H1 (cell line): ENCODE results near the gene FAM76A. TPM values are rescaled to one million over a fixed set of nuclear protein-coding genes. Genes with fewer than 3 reads are reported as not detected.

Experiments used
- CEBPB ChIP-seq: IDR thresholded peaks from 2 replicates; pipeline ENCODE4 v1.6.1; 2012; ENCODE audit warnings: low read depth, low read length
- KDM4A ChIP-seq: IDR thresholded peaks from one replicate; pipeline ENCODE4 v1.7.1; 2012; ENCODE audit warnings: low read depth, mild to moderate bottlenecking, moderate library complexity, low read length, inconsistent platforms; ENCODE audit not compliant: severe bottlenecking
- PHF8 ChIP-seq: fragments of 200-600 bp; sonication (generic); conservative IDR thresholded peaks from 2 replicates; pipeline ENCODE4 v1.7.1; 2012; ENCODE audit warnings: low read depth, mild to moderate bottlenecking, inconsistent platforms, low read length, moderate library complexity
- TBP ChIP-seq: IDR thresholded peaks from 2 replicates; pipeline ENCODE4 v1.6.1; 2011; ENCODE audit warnings: low read depth, low read length, improper control_type of control experiment
- polyA plus RNA-seq, 7 experiments: library from polyadenylated mRNA; depleted of rRNA in 3 of 7; stranded (reverse) in 5 of 7; unstranded in 2 of 7; fragments of >200 nt in 5 of 7; fragments of 200-250 nt in 2 of 7; gene quantifications; 1 replicate in 5 of 7; 2 replicates in 1 of 7; 4 replicates in 1 of 7; pipeline versions ENCODE4 v1.2.1 to v1.2.3, GENCODE V29; 2011 to 2013; ENCODE audit warnings: missing spikeins in 2 of 7, mixed read lengths in 2 of 7
- total RNA-seq: library from RNA; stranded (reverse); fragmentation: NEBNext Ultra II Directional; extraction: Animal tissue kit (Norgen Biotek cat#: 25700); gene quantifications from 2 replicates; pipeline ENCODE4 v1.2.1, GENCODE V29; 2021
- TF ChIP-seq, protein P1 (sequence below): fragments of 300-600 bp; sonication (generic); IDR thresholded peaks from 2 replicates; pipeline ENCODE4 v1.7.1; 2012; ENCODE audit warnings: low read length, moderate library complexity, mild to moderate bottlenecking, inconsistent platforms; ENCODE audit not compliant: insufficient replicate concordance
- TF ChIP-seq, protein P2 (sequence below), 3 experiments: IDR thresholded peaks; 1 replicate in 2 of 3; 2 replicates in 1 of 3; pipeline versions ENCODE4 v1.5.1 to v1.6.1; 2011; ENCODE audit warnings: low read length in 3 of 3, mild to moderate bottlenecking in 3 of 3, inconsistent platforms in 2 of 3, low read depth in 1 of 3, moderate library complexity in 1 of 3; ENCODE audit not compliant: insufficient read depth in 1 of 3; ENCODE audit errors: control extremely low read depth in 1 of 3

FAM76A gene
- total and polyA plus RNA-seq, 2 of the 8 experiments (the other 6 are each of a cell fraction or from before 2014, with no cell fraction given), result 3.4 to 16.2 TPM

- TF ChIP-seq, protein P1, sequence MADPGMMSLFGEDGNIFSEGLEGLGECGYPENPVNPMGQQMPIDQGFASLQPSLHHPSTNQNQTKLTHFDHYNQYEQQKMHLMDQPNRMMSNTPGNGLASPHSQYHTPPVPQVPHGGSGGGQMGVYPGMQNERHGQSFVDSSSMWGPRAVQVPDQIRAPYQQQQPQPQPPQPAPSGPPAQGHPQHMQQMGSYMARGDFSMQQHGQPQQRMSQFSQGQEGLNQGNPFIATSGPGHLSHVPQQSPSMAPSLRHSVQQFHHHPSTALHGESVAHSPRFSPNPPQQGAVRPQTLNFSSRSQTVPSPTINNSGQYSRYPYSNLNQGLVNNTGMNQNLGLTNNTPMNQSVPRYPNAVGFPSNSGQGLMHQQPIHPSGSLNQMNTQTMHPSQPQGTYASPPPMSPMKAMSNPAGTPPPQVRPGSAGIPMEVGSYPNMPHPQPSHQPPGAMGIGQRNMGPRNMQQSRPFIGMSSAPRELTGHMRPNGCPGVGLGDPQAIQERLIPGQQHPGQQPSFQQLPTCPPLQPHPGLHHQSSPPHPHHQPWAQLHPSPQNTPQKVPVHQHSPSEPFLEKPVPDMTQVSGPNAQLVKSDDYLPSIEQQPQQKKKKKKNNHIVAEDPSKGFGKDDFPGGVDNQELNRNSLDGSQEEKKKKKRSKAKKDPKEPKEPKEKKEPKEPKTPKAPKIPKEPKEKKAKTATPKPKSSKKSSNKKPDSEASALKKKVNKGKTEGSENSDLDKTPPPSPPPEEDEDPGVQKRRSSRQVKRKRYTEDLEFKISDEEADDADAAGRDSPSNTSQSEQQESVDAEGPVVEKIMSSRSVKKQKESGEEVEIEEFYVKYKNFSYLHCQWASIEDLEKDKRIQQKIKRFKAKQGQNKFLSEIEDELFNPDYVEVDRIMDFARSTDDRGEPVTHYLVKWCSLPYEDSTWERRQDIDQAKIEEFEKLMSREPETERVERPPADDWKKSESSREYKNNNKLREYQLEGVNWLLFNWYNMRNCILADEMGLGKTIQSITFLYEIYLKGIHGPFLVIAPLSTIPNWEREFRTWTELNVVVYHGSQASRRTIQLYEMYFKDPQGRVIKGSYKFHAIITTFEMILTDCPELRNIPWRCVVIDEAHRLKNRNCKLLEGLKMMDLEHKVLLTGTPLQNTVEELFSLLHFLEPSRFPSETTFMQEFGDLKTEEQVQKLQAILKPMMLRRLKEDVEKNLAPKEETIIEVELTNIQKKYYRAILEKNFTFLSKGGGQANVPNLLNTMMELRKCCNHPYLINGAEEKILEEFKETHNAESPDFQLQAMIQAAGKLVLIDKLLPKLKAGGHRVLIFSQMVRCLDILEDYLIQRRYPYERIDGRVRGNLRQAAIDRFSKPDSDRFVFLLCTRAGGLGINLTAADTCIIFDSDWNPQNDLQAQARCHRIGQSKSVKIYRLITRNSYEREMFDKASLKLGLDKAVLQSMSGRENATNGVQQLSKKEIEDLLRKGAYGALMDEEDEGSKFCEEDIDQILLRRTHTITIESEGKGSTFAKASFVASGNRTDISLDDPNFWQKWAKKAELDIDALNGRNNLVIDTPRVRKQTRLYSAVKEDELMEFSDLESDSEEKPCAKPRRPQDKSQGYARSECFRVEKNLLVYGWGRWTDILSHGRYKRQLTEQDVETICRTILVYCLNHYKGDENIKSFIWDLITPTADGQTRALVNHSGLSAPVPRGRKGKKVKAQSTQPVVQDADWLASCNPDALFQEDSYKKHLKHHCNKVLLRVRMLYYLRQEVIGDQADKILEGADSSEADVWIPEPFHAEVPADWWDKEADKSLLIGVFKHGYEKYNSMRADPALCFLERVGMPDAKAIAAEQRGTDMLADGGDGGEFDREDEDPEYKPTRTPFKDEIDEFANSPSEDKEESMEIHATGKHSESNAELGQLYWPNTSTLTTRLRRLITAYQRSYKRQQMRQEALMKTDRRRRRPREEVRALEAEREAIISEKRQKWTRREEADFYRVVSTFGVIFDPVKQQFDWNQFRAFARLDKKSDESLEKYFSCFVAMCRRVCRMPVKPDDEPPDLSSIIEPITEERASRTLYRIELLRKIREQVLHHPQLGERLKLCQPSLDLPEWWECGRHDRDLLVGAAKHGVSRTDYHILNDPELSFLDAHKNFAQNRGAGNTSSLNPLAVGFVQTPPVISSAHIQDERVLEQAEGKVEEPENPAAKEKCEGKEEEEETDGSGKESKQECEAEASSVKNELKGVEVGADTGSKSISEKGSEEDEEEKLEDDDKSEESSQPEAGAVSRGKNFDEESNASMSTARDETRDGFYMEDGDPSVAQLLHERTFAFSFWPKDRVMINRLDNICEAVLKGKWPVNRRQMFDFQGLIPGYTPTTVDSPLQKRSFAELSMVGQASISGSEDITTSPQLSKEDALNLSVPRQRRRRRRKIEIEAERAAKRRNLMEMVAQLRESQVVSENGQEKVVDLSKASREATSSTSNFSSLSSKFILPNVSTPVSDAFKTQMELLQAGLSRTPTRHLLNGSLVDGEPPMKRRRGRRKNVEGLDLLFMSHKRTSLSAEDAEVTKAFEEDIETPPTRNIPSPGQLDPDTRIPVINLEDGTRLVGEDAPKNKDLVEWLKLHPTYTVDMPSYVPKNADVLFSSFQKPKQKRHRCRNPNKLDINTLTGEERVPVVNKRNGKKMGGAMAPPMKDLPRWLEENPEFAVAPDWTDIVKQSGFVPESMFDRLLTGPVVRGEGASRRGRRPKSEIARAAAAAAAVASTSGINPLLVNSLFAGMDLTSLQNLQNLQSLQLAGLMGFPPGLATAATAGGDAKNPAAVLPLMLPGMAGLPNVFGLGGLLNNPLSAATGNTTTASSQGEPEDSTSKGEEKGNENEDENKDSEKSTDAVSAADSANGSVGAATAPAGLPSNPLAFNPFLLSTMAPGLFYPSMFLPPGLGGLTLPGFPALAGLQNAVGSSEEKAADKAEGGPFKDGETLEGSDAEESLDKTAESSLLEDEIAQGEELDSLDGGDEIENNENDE, result no peak
- TF ChIP-seq PHF8, result no peak
- no peak for TF ChIP-seq KDM4A
- TF ChIP-seq, protein P2, sequence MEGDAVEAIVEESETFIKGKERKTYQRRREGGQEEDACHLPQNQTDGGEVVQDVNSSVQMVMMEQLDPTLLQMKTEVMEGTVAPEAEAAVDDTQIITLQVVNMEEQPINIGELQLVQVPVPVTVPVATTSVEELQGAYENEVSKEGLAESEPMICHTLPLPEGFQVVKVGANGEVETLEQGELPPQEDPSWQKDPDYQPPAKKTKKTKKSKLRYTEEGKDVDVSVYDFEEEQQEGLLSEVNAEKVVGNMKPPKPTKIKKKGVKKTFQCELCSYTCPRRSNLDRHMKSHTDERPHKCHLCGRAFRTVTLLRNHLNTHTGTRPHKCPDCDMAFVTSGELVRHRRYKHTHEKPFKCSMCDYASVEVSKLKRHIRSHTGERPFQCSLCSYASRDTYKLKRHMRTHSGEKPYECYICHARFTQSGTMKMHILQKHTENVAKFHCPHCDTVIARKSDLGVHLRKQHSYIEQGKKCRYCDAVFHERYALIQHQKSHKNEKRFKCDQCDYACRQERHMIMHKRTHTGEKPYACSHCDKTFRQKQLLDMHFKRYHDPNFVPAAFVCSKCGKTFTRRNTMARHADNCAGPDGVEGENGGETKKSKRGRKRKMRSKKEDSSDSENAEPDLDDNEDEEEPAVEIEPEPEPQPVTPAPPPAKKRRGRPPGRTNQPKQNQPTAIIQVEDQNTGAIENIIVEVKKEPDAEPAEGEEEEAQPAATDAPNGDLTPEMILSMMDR (IDR thresholded peaks at IDR 0.05; ENCODE audit: control extremely low read depth in 1 of 3, insufficient read depth in 1 of 3, low read depth in 1 of 3, low read length in 3 of 3), result peak in 1 of 3 experiments; percentile 18; a peak in 1 of 4 replicates
- TF ChIP-seq CEBPB, result no peak
- TF ChIP-seq TBP, result no peak
Observed at GRCh38 chr1:27744556-27744955, 18.8 kb downstream of the FAM76A start (continued).
